Measurements from ENCODE around the gene PID1.

The PID1 gene

GRCh38 chr2:229257985-229258384, 13.1 kb downstream of the PID1 start:
- DNase-seq: no peak

- no peak for DNase-seq
Observed at GRCh38 chr2:229256376-229256775, 14.7 kb downstream of the PID1 start.

DNA sequence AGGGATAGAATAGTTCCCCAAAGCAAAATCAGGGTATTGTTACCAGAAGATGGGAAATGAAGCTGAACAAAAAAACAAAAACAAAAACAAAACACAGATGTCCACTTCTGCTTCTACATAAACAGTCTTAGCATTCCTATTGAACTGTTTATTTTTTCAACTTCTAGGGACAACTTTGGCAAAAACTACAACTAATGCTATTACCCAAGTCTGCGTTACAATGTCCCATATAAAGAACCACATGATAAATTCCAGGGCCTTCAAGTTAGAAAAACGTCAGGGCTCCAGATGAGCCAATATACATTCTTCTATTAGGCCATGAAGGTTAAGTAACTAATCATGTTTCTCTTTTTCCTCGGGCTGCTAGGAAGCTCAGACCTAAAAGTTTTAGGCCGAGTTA, 16.9 kb downstream of the PID1 start:
- DNase-seq: no peak

- DNase-seq: no peak
Observed at GRCh38 chr2:229252996-229253395, 18.1 kb downstream of the PID1 start.

GRCh38 chr2:229252280-229252679, 18.8 kb downstream of the PID1 start:
- no peak for DNase-seq

- DNase-seq: no peak
Observed at GRCh38 chr2:229249536-229249935, 21.6 kb downstream of the PID1 start.

DNA sequence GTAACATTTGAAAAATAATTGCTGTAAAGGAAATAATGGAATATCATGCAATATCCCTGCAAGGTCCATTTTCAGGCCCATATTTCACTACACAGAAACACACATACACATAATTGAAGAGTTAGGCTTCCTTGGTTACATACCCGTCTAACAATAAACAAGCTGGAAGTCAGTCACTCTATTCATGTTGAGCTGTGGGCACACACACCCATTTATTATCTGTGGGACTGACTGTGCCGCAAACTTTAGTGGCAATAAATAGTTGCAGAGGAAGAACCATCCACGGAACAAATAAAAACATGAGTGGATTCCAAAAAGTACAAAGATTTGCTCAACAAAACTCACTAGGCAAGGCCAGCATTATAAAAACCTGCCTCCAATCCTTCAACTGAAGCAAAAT, 24.8 kb downstream of the PID1 start:
- no peak for DNase-seq

DNA sequence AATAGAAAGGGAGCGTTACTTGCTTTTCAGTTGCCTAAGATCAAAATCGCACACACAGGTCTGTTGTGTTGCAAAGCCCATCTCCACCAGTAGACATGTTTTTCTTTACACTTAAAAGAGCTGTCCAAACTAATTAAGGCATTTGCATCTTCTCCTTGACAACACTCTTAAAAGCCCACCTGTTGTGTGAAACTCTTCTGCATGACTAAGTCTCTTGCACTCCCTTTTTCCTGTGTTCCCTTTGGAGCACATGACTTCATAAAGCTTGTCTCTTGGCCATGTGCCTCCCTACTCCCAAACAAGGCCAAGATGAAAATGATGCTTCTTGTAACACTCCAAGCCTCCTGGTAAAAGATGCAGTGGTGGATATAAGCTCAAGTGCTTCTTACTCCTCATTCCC, 26.1 kb downstream of the PID1 start:
- no peak for DNase-seq

- no peak for DNase-seq
Observed at GRCh38 chr2:229243890-229244560, 27.1 kb downstream of the PID1 start.

GRCh38 chr2:229240984-229241491, 30.0 kb downstream of the PID1 start:
- no peak for DNase-seq

DNA sequence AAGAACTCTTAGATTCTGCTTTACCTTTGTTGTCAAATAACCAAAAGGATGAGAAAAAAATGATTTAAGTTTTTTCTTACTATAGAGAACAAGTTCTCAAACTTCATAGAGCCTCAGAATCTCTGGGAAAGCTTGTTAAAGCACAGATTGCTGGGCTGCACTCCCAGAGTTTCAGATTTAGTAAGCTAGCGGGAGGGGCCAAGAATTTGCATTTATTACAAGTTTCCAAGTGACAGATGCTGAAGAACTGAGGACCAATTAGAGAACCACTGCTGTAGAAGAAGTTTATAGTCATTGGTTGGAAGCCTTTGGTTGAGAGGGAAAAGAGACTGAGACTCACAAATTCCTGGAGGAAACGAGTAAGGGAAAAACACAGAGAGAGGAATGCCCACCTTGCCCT, 32.1 kb downstream of the PID1 start:
- no peak for DNase-seq

DNA sequence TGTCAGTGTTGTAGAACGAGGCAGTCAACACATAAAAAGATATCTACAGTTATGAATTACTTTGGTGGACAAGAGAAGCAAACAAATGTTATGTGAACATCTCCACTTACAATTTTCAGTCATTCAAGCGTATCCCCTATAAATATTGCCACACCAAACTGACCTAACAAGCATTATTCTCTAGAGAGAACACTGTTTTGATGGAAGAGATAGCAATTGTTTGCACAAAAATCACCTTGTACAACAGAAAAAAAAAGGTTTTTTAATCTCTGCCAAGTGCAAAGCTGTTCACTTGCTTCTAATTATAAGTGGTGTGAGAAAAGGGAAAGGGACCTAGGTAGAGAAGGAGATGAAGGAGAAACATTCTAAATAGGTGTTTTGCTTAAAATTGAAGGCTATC, 33.8 kb downstream of the PID1 start:
- no peak for DNase-seq

GRCh38 chr2:229235131-229235914, 35.8 kb downstream of the PID1 start:
- DNase-seq: no peak

GRCh38 chr2:229231885-229232284, 39.2 kb downstream of the PID1 start:
- no peak for DNase-seq

- DNase-seq: no peak
Observed at GRCh38 chr2:229231328-229231868, 39.7 kb downstream of the PID1 start.

DNA sequence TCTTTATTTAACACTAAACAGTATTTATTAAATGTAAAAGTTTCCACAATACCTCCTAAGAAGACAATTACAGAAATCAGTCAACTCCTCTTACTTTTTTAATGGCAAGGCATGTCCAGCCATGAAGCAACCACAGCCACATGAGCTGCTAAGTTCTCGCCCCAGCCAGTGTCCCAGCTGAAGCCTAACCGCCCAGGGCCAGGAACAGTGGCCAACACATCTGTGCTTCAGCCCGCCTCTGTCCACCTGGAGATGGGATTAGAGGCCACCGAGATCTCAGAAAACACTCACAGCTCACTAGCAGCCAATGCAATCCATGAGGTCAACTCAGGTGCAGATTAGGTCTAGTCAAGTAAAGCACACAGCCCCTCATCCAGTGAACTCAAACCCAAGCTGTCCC, 40.2 kb downstream of the PID1 start:
- no peak for DNase-seq

DNA sequence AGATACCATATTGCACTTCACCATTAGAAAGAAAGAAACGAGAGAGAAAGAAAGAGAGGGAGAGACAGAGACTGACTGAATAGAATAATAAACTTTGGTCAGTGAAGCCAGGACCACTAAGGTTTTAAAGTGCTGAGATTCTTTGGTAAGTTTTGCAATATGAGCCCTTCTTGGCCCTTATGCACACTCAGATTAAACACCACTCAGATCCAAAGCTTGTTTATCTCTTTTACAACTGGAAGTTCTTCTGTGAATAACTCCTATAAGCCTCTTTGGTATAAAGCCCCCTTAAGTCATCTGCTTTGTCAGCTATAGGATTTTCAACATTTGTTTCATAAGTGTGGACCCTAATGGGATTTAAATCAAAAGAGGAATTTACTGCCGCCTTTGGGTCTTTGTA, 40.8 kb downstream of the PID1 start:
- no peak for DNase-seq

- no peak for DNase-seq
Observed at GRCh38 chr2:229226382-229226781, 44.7 kb downstream of the PID1 start.

DNA sequence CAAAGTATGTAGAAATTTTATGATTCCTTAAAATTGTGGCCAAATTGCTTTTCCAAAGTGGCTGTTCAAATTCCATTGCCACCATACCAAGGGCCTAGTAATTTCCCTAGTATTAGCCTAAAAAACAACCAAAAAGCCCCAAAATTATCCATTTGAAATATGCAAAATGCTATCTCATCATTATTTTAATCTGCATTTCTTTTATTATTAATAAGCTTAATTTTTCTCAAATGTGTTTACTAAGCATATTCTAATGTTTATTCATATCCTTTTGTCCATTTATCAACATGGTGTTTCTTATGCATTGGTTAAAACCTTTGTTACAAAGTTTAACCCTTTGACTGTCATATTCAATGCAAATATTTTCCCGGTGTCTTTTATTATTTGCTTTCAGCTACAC, 48.0 kb downstream of the PID1 start:
- no peak for DNase-seq

GRCh38 chr2:229221641-229222040, 49.4 kb downstream of the PID1 start:
- DNase-seq: no peak

GRCh38 chr2:229220254-229220653, 50.8 kb downstream of the PID1 start:
- DNase-seq: no peak

GRCh38 chr2:229218329-229218921, 52.7 kb downstream of the PID1 start:
- no peak for DNase-seq

GRCh38 chr2:229212241-229212640, 58.8 kb downstream of the PID1 start:
- DNase-seq: no peak

DNA sequence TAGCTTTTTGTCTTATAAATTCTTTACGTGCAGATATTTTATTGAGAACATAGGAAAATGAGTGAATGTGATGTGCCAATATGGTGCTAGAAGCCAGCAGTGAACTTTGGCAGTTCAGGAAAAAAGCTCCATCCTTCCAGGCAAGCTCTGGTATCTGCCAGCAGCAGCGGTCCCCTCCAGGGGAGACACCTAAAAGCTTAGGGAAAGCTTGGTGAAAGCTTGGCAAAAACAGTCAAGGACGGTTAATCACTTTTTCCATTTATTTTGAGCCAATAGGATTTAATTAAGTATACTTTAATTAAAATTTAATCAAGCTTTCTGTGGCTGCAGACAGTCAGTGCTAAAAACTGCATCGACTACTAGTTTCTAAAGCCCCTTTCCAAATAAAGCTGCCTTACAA, 60.4 kb downstream of the PID1 start:
- no peak for DNase-seq
